ENCODE results near the gene ELMOD2.
A peak's percentile ranks its signal among the peaks of the same experiment; 100 is the strongest.

The ELMOD2 gene

DNA sequence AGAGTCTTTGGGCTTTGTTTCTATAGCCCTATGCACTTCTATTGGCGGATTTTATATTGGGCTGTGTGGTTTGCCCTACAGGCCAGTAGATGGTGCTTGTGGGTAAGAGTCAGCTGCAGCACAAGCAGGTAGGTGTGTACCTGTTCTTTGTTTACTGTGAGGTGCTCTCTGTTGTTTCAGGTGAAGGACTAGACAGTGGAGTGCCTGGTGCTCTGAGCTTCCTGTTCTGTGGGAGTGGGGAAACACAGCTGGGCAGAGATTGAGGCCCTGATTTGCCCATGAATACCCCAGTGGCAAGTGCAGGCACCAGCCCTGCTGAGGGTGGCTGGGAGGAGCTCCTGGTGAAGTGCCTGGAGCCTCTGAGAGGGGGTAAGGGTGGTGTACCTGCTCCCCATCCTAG is 71.1 kb downstream of the ELMOD2 start:
- TF ChIP-seq, protein P1, sequence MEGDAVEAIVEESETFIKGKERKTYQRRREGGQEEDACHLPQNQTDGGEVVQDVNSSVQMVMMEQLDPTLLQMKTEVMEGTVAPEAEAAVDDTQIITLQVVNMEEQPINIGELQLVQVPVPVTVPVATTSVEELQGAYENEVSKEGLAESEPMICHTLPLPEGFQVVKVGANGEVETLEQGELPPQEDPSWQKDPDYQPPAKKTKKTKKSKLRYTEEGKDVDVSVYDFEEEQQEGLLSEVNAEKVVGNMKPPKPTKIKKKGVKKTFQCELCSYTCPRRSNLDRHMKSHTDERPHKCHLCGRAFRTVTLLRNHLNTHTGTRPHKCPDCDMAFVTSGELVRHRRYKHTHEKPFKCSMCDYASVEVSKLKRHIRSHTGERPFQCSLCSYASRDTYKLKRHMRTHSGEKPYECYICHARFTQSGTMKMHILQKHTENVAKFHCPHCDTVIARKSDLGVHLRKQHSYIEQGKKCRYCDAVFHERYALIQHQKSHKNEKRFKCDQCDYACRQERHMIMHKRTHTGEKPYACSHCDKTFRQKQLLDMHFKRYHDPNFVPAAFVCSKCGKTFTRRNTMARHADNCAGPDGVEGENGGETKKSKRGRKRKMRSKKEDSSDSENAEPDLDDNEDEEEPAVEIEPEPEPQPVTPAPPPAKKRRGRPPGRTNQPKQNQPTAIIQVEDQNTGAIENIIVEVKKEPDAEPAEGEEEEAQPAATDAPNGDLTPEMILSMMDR (IDR thresholded peaks at IDR 0.05; ENCODE audit: extremely low read depth, missing control alignments): peak; percentile 28
- DNase-seq (ENCODE audit: low spot score): no peak

DNA sequence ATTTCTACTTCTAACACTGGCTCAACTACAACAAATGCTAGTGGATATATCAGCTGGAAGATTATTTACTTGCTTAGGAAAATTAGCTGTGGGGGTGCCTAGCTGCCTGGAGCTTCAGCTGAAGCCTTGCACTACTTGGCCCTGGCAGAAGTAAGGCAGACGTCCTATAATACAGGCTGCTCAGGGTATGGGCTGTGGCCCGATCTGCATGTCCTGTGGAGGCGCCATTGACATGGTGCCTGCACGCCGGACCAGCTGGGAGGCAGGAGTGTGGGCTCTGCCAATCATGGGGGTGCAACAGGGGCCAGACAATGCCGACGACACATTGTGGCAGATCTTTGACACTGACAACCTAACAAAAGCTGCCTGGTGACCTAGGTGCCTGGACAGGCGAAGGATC is 76.4 kb downstream of the ELMOD2 start:
- TF ChIP-seq, protein P1 (IDR thresholded peaks at IDR 0.05; ENCODE audit: extremely low read depth, missing control alignments): no peak
- no peak for DNase-seq (ENCODE audit: low spot score)

DNA sequence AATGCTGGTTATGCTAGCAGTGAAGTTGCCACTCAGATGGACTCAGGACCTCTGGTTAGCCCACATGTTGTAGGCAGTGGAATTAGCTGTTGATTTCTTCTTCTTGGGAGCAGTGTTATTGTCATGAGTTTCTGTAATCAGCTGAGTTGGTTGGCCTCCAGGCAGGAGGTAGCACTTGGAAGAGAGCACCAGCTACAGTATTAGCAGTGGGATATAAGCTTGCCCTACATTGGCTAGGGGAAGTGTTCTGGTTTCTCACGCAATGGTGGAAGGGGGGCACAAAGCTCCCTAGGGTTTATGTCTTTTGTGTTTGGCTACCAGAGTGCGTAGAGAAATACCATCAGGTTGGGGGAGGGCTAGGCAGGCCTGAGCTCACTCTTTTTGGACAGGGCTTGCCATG is 78.7 kb downstream of the ELMOD2 start:
- no peak for DNase-seq (ENCODE audit: low spot score)
- TF ChIP-seq, protein P1 (IDR thresholded peaks at IDR 0.05; ENCODE audit: extremely low read depth, missing control alignments): no peak

DNA sequence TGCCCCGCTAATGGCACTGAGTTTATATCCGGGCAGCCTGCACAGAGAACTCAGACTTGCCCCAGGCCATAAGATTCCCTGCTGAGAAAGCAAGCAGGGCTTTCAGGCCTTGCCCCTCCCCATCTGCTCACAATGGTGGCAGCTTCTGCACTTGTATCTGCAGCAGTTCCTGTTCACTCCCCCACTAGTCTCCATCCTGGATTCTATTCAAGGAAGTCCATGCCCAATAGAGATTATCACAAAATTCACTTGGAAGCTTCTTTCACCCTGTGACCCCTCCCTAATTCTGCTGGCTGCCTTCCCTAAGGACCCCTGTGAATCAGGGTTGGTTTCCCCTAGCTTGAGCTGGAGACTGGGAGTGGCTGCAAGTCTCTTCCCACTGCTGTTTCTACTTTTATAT is 79.3 kb downstream of the ELMOD2 start:
- TF ChIP-seq, protein P1 (IDR thresholded peaks at IDR 0.05; ENCODE audit: extremely low read depth, missing control alignments): no peak
- DNase-seq (ENCODE audit: low spot score): no peak
